OCI-LY3 (cell line): ENCODE measurements around the gene TTC39B.

Source experiments
- CTCF ChIP-seq: fragments of 200-600, 300-600 bp; sonication (generic); IDR thresholded peaks from 2 replicates; pipeline ENCODE4 v1.5.1; 2014; ENCODE audit warnings: antibody characterized with exemption, low read length, low read depth
- EZH2phosphoT487 ChIP-seq: fragments of 200-600 bp; shearing (Covaris generic); IDR thresholded peaks from 2 replicates; pipeline ENCODE4 v1.6.1; 2018; ENCODE audit warnings: antibody characterized with exemption, mixed run types, low read depth

- TF ChIP-seq CTCF (no peak), EZH2phosphoT487 (no peak)
Measured at GRCh38 chr9:15354713-15355112, 47.7 kb upstream of the TTC39B start.
